GM18520 (cell line): Measurements from ENCODE around the gene FANCC.

ENCODE experiments used
- ATAC-seq: cut with Tn5 transposase; IDR thresholded peaks from one replicate; pipeline ENCODE4 v1.9.1; 2021; ENCODE audit not compliant: unreplicated experiment

FANCC gene

GRCh38 chr9:95090023-95090791 is 227.3 kb downstream of the FANCC start:
- no peak for ATAC-seq

- no peak for ATAC-seq
Measured at GRCh38 chr9:95089257-95090022, 228.1 kb downstream of the FANCC start.

- no peak for ATAC-seq
Measured at GRCh38 chr9:95088421-95089161, 228.9 kb downstream of the FANCC start.

- ATAC-seq, result no peak
Measured at GRCh38 chr9:95087659-95088242, 229.8 kb downstream of the FANCC start.

GRCh38 chr9:95086564-95086955 is 230.9 kb downstream of the FANCC start:
- ATAC-seq, result no peak

- no peak for ATAC-seq
Measured at GRCh38 chr9:95085861-95086563, 231.5 kb downstream of the FANCC start.

GRCh38 chr9:95085036-95085770 is 232.3 kb downstream of the FANCC start:
- no peak for ATAC-seq

GRCh38 chr9:95084254-95084934 is 233.1 kb downstream of the FANCC start:
- no peak for ATAC-seq

- no peak for ATAC-seq
Measured at GRCh38 chr9:95083086-95083768, 234.3 kb downstream of the FANCC start.

GRCh38 chr9:95082401-95083084 is 235.0 kb downstream of the FANCC start:
- no peak for ATAC-seq

GRCh38 chr9:95081998-95082397 is 235.5 kb downstream of the FANCC start:
- ATAC-seq, result no peak

GRCh38 chr9:95080961-95081647 is 236.4 kb downstream of the FANCC start:
- ATAC-seq, result no peak

GRCh38 chr9:95079461-95079860 is 238.0 kb downstream of the FANCC start:
- ATAC-seq, result no peak

GRCh38 chr9:95078939-95079338 is 238.6 kb downstream of the FANCC start:
- ATAC-seq, result no peak

- ATAC-seq, result no peak
Measured at GRCh38 chr9:95078511-95078910, 239.0 kb downstream of the FANCC start.

GRCh38 chr9:95077766-95078370 is 239.6 kb downstream of the FANCC start:
- ATAC-seq, result no peak

GRCh38 chr9:95077053-95077765 is 240.3 kb downstream of the FANCC start:
- no peak for ATAC-seq
